NCI-H2171 (cell line): ENCODE results near the gene TTC39C.

ENCODE experiments used
- DNase-seq: peaks from one replicate; lab custom pipeline; 2025; lab: John Stamatoyannopoulos, UW

TTC39C gene

GRCh38 chr18:24014062-24014985 is at the start of gene TTC39C:
Gene TTC39C, plus strand, starts transcription at chr18:24014754. Its CDS starts 118 bp downstream, at chr18:24014872.
- peak; percentile 52 for DNase-seq

GRCh38 chr18:23966909-23967308 is 47.6 kb upstream of the TTC39C start:
- no peak for DNase-seq

GRCh38 chr18:23967321-23968089 is 47.0 kb upstream of the TTC39C start:
- no peak for DNase-seq

GRCh38 chr18:23968638-23969604 is 45.6 kb upstream of the TTC39C start:
- DNase-seq: no peak

- no peak for DNase-seq
Measured at GRCh38 chr18:23969664-23970063, 44.9 kb upstream of the TTC39C start.

- DNase-seq: no peak
Measured at GRCh38 chr18:23970161-23971096, 44.1 kb upstream of the TTC39C start.

GRCh38 chr18:23971097-23971440 is 43.5 kb upstream of the TTC39C start:
- no peak for DNase-seq

- DNase-seq: no peak
Measured at GRCh38 chr18:23971666-23972230, 42.8 kb upstream of the TTC39C start.

GRCh38 chr18:23972453-23972852 is 42.1 kb upstream of the TTC39C start:
- DNase-seq: no peak

GRCh38 chr18:23977103-23977502 is 37.5 kb upstream of the TTC39C start:
- no peak for DNase-seq

GRCh38 chr18:23977719-23978483 is 36.7 kb upstream of the TTC39C start:
- no peak for DNase-seq

- DNase-seq: no peak
Measured at GRCh38 chr18:23981369-23981980, 33.1 kb upstream of the TTC39C start.

GRCh38 chr18:23982155-23983079 is 32.1 kb upstream of the TTC39C start:
- DNase-seq: no peak

- no peak for DNase-seq
Measured at GRCh38 chr18:23983112-23983511, 31.4 kb upstream of the TTC39C start.

- no peak for DNase-seq
Measured at GRCh38 chr18:23986600-23987359, 27.8 kb upstream of the TTC39C start.

- DNase-seq: no peak
Measured at GRCh38 chr18:23990474-23991410, 23.8 kb upstream of the TTC39C start.
